GM21529 (cell line): ENCODE measurements around the gene DOCK3.
"Not testable (repeated sequence)": the region's sequence is repeated elsewhere in the genome, so short reads cannot be mapped to it uniquely, and the experiment has no call there.

Experiments used
- ATAC-seq: cut with Tn5 transposase; IDR thresholded peaks from one replicate; pipeline ENCODE4 v1.9.1; 2021; ENCODE audit not compliant: unreplicated experiment

The DOCK3 gene

DNA sequence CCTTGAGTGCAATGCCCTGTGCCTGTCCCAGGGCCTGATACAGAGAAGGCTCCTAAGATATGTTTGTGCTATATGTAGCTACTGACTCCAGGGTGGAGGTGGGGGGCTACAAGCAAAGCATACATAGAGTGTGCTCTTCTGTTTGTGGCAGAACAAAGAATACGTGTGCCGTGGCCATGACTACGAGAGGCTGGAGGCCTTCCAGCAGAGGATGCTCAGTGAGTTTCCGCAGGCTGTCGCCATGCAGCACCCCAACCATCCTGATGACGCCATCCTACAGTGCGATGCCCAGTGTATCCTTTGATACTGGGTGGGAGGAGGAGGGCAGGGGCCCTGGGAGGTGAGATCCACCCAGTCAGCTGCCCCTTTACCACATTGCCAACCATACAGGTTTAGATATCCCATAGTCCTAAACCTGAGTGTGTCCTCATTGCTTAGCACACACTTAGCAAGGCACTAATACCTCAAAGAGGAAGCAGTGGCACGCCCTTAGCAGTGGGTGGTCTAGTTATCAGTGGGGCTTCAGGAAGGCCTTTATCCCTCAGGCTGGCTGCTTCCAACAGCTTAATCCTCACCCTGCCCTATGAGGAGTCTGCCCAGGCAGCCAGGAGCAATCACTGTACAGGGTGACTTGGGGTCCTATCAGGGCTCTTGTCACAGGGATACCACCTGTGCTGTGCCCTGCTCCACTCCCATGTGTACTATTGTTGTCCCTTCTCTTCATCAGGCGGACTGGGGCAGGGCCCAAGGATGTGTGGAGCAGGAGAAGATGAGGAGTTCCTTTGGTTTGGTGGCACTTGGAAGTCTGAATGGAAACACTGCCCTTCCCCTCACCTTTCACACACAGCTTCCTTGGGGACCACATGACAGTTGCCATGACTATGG is 680.2 kb downstream of the DOCK3 start:
- no peak for ATAC-seq

DNA sequence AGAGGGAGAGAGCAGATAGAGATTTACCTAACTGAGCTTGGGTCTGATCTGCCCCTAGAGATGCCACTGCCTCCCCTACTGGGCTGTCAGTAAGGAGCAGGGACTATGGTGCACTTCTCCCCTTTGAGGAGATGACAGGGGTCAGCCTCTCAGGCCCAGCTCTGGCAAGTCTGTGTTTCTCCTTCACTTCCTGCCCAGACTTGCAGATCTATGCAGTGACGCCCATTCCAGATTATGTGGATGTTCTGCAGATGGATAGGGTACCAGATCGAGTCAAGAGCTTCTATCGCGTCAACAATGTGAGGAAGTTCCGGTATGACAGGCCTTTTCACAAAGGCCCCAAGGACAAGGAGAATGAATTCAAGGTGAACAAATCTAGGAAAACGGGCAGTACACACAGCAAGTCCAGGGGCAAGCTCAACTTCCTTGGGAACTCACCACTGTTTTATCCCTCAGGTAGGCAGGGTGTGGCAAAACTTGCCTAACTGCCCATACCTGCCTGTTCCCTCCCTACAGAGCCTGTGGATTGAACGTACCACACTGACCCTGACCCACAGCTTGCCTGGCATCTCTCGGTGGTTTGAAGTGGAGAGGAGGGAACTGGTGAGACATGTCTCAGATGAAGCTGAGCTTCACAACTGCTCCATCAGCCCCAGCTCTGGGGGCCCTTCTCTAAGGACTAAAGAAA is 681.3 kb downstream of the DOCK3 start:
- no peak for ATAC-seq

DNA sequence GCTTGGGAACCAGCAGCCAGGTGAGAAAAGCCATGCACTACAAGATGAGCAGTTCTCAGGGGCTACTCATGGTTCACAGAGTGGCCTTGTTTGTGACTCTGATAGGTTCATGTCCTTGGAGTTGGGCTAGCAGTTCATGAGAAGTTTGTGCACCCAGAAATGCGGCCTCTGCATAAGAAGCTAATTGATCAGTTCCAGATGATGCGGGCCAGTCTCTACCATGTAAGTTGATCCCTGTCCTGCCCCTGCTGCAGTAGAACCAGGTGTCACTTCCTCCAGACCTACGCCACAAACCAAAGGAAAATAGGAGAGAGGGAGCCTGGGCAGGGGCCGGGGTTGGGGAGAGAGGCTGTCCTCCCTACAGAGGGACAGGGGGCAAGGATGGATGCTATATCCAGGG is 683.1 kb downstream of the DOCK3 start:
- ATAC-seq = no peak

DNA sequence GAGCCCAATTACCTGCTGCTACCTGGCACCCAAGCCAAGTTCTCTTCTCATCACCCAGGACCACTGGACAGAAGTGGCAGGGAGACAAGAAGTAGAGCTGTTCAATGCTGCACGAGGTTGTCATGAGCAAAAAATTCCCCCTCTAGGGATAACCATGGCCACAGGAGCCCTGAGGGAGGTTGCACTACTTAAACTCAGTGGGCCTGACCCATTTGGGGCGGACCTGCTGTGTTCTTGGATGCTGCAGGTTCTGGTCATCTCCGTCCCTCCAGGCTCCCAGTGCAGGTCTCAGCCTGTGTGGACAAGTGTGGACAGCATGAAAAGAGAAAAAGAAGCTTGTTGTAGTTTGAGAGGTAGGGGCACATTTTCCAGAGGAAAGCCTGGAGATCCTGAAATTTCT is 684.3 kb downstream of the DOCK3 start:
- ATAC-seq = no peak

DNA sequence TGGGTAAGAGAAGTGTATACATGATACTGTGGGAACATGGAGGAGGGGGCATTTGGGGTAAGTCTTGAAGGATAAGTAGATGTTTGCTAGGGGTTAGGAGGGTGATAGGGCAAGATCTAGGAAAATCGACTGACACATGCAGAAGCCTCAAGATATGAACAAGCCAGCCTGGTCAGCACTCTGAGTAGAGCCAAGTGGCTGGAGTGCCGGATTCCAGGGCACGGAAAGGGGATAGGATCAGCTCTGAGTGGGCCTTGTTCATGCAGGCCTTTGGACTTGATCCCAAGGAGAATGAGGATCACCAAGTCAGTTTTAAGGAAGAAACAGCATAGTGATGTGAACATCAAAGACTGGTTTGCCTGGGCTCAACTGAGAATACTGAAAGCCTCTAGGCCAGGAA is 686.1 kb downstream of the DOCK3 start:
- ATAC-seq = no peak

DNA sequence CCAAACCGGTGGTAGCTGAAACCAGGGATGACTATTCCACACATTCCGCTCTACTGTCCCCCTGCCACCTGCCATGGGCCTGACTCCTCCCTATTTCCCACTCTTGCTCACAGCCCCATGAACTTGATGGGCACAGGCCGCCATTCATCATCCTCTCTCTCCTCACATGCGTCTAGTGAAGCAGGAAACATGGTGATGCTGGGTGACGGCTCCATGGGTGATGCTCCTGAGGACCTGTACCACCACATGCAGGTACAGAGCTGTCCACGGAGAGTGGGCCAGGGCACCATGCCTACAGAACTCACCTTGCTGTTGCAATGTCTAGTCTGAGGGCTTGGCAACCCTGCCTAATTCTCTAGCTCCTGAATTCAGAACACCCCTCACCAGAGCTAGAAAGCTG is 687.0 kb downstream of the DOCK3 start:
- no peak for ATAC-seq

DNA sequence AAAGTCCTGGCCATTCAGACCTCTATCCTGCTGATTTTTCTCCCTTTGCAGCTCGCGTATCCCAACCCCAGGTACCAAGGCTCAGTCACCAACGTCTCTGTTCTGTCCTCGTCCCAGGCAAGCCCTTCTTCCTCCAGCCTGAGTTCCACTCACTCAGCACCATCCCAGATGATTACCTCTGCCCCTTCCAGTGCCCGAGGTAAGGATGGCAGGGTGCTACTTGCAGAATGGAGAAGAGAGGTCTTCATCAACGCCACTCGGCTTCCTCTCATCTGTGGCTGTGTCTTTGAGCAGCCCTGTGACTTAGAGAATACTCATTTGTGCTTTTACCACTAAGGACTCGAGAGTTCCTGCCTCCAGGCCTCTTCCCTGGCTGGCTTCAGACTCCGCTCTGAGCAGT is 687.7 kb downstream of the DOCK3 start:
- no peak for ATAC-seq

DNA sequence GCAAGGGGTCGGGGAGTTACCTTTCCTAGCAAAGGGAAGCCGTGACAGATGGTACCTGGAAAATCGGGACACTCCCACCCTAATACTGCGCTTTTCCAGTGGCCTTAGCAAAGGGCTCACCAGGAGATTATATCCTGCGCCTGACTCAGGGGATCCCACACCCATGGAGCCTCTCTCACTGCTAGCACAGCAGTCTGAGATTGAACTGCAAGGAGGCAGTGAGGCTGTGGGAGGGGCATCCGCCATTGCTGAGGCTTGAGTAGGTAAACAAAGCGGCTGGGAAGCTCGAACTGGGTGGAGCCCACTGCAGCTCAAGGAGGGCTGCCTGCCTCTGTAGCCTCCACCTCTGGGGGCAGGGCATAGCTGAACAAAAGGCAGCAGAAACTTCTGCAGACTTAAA is 693.5 kb downstream of the DOCK3 start:
- not testable (repeated sequence) for ATAC-seq

DNA sequence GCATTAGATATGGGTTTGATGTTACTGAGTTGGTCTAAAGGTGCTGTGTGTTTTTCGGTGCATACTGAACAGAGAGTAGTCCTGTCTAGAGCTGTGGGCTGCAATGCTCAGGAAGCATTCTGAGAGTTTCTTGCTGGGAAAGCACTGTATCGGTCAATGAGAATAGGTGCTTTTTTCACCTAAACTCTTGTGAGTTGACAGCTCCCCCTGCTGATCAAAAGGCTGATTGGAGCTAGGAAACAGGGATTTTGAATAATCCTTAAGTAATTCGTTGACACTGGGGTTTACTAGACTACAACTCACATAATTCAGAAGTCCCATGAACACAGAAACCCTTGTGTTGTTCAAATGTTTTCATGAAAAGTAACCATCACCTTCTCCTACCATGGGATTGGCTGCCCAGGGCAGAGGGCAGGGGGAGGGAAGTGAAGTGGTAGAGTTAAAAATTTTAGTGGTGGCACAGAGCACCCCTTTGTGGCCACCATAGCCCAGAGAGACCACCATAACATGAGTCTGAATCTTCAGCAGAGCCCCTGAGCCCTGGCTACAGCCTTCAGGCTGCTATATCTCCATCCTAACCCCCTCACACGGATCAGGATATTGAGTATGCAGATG is 697.3 kb downstream of the DOCK3 start:
- no peak for ATAC-seq

DNA sequence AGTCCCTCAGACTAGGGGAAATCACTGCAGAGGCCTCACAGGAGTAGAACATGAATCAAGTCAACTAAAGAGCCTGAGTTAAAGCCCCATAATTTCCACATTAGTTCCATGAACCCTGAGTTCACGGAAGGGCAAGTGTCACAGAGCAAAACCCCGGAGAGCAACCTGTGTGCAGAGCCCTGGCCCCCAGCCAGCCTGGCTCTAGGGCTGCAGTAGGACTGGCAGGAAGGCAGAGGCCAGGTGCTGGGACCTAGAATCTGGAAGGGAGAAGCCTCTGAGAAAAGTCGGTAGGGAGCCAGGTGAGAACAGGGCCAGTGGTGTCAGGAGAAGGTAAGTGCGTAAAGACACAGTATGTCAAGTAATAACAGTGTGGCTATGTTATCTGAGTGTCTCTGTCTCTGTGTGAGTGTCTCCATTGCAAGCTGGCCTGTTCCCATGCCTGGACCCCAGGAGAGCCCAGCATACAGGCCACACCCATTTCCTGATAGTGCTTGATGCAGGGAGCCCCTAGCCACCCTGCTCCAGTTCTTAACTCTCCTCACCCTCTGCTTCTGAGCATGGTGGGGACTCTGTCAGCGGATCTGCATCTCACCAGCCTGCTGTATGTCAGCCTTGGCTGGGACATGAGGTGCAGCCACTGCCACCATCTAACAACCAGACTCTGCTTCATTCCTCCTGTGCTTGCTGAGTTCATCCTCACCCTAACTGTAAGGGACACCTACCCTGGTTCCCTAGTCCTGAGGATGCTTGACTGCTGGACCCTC is 699.1 kb downstream of the DOCK3 start:
- no peak for ATAC-seq

DNA sequence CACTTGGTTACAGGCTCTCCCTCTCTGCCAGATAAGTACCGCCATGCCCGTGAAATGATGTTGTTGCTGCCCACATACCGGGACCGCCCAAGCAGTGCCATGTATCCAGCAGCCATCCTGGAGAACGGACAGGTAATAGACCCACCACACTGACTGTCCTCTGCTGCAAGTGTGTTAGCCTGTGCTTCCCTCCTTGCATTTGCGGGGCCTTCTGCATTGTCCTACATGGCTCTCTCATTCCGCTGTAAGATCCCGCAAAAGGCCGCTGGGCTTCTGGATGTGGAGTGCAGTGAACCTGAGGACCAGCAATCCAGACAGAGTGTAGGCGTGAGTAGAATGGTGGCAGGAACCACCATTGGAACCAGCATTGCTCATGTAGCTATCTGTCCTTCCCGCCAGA is 699.7 kb downstream of the DOCK3 start:
- no peak for ATAC-seq

DNA sequence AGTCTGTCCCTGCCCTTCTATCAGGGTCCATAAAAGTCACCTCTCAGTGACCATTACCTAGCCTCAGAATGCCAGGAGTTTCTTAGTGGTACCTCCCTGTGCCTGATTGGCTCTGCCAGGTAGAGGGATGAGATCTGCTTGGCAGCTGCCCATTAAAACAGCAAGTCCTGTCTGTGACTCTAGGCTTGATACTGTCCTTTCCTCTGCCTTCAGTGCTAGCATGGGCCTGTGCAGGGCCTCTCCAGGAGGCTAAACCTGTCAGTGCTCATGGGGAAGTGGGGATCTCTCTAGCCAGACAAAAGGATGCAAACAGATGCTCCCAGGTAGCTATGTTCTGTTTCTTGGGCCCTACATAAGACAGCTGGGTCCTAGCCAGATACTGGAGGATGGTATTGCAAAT is 700.4 kb downstream of the DOCK3 start:
- no peak for ATAC-seq

DNA sequence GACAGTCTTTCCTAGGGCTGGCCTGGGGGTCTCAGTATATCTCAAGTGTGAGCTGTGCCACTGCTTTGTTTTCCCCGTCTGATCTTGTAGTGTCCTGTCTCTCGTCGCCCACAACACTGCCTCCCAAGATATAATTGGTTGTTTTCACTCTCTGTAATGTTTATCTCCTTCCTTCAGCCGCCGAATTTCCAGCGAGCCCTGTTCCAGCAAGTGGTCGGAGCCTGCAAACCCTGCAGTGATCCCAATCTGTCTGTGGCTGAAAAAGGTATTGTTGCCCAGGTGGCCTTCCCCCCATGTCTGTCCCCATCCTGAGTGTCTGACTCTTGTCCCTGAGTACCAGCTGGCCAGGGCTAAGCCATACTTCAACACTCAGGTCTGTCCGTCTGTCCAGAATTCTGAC is 700.8 kb downstream of the DOCK3 start:
- no peak for ATAC-seq

DNA sequence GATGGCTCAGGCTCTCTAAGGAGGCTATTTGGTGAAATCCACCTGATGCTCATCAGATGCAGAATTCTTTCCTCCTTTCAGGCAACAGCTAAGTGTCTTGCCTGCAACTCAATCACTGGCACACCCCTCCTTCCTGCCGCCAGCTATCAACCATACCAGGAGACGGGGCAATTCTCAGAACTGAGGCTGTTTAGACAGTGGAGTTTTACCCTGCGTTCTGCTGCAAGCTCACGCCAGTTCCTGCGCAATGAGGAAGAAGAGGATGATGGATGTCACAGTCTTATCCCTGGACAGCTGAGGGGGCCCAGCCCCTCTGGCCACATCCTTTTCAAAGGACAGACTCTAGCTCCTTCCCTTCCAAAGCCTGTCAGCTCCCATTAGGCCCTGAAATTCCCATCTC is 703.3 kb downstream of the DOCK3 start:
- ATAC-seq = no peak

DNA sequence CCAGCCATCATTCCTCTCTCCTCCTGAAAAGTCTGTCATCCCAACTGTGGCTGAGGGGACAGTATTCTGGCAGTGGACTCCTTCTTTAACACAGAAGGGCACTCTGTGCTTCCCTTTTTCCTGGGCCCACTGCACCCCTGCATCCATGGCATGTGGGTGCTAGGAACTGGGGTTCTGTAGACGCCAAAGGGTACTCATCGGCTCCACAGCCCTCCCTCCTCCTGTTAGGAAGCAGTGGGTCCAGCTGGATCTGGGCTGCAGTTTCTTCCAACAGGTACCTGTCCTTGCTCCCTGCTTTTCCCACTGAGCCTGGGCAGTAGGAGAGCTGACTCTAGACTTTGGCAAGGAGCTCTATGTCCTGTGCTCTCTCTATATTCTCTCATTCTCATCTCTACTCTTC is 704.0 kb downstream of the DOCK3 start:
- no peak for ATAC-seq

DNA sequence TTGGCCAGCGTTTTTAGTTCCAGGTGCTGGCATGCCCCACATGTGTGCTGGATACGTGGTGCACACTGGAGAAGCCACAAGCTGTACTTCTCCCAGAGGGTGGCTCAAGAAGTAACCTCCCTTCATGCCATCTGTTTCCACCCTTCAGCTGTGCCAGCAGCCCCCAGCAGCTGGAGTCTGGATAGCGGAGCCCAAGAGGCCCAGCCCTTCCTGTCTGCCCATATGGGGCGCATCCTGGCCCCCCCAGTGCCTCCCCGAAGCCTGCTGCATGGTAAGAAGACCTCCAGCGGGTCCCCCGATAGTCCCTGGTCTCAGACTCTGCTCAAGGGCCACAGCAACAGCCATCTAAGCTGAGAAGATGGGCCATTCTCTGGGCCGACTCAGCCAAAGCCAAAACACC is 704.6 kb downstream of the DOCK3 start:
- ATAC-seq = no peak

DNA sequence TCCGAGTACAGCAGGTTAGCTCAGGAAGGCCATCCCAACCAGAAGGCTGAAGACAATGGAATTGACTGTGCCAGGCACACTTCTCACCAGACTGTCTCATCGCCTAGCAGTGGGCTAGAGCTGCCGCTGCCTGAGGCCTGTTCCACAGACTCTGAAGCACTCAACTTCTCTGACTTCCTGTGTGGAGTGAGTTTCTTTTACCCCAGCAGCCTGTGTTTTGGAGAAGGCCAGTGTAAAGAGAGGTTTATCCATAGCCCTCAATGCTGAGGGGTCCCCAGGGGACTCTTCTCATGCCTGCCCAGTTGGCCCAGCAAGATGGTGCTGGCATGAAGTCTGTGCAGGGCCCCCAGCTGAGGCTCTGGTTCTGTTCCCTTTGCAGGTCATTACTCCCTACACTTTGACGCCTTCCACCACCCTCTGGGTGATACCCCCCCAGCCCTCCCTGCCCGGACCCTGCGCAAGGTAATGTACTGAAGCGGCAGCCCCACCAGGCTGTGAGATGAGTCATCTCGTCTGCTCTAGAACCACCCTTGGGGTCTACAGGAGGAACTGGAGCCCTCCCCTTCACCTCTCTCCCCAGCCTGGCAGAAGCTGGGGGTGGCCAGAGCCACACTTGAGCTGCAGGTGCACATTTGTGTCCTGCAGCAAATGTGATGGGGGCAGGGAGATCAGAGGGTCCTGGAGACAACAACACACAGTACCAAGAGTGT is 705.2 kb downstream of the DOCK3 start:
- no peak for ATAC-seq

DNA sequence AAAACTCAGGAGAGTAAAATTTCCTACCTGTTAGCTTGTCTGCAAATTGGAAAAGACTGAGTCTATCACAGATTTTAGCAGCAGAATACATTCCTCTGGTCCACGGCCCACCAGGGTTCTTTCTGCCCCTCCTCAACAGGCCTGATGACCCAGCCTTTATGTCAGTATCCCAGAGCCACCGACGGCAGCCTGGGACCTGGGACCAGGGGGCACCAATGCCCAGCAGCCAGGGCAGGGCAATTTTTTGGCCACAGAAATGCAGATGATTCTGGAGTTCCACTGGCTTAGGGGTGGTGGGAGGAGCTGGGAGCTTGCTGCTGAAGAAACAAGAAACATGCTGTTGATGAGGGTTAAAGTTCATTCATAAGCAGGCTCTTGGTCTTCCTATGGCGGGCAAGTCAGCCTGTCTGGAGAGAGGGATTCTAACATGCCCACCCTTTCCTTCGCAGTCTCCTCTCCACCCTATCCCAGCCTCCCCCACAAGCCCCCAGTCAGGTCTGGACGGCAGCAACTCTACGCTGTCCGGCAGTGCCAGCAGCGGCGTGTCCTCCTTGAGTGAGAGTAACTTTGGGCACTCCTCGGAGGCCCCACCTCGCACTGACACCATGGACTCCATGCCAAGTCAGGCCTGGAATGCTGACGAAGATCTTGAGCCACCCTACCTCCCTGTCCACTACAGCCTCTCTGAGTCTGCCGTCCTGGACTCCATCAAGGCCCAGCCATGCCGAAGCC is 706.0 kb downstream of the DOCK3 start:
- ATAC-seq = no peak

DNA sequence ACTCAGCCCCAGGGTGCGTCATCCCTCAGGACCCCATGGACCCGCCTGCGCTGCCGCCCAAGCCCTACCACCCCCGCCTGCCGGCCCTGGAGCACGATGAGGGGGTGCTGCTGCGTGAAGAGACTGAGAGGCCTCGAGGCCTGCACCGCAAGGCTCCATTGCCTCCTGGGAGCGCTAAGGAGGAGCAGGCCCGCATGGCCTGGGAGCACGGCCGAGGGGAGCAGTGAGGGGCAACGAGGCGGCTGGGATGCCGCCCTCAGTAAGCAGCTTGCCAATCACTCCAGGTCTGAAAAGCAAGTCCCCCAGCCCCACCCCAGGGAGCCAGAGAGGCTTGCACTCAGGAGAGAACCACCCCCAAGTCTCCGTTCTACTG is 706.6 kb downstream of the DOCK3 start:
- no peak for ATAC-seq

DNA sequence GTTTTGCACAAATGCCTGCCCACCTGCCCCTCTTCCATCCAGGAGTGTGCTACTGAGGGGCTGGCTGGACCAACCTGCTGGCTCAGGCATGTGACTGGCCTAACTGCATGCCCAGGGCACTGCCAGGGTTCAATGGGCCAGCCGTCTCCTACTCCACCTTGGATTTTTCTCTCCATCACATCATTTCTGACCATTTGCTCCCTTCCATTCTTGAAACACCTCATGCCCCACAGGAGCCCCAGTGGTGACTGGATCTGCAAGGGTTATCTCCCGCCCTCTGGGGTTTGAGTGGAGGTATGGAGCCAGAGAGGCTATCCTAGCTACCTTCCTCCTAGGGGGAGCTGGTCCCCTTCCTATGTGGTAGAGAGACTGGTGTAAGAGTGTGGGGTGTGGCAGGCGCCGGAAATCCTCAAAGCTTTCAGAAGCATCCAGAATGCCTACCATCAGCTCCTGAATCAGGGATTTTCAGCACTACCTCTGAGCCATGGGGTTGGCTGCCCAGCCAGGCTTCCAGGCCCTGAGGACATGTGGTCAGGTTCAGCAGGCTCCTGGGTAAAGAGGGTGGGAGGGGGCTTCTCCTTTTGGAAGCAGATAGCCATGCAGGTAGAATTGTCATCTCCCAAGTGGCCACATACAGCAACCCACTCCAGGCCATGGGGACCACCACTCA is 707.5 kb downstream of the DOCK3 start:
- ATAC-seq = no peak
